Neural progenitor cell (in vitro differentiated cells): Measurements from ENCODE around the gene CCDC47. TPM values are rescaled to one million over a fixed set of nuclear protein-coding genes. Genes with fewer than 3 reads are reported as not detected.

Experiments
- DNase-seq: peaks from one replicate; pipeline ENCODE4 v3.0.0-alpha.2; 2016; ENCODE audit warnings: low spot score
- H2AFZ ChIP-seq: fragments of 200-600 bp; sonication (generic); replicated peaks from 2 replicates; pipeline ENCODE4 v1.6.1; 2016; ENCODE audit warnings: antibody characterized with exemption
- H3F3A ChIP-seq: fragments of 200-600 bp; sonication (generic); 2 replicates; pipeline ENCODE4 v1.6.1; 2016; ENCODE audit warnings: antibody characterized with exemption, low read depth
- H3K27ac ChIP-seq: fragments of 200-600 bp; sonication (generic); 2 replicates; pipeline ENCODE4 v1.5.1; 2016; ENCODE audit warnings: mild to moderate bottlenecking
- H3K27me3 ChIP-seq: fragments of 200-600 bp; sonication (generic); 2 replicates; pipeline ENCODE4 v1.6.1; 2016; ENCODE audit warnings: mild to moderate bottlenecking, moderate library complexity
- H3K36me3 ChIP-seq: fragments of 200-600 bp; sonication (generic); 2 replicates; pipeline ENCODE4 v1.5.1; 2016
- H3K4me1 ChIP-seq: fragments of 200-600 bp; sonication (generic); 2 replicates; pipeline ENCODE4 v1.6.1; 2016; ENCODE audit warnings: mixed run types
- H3K4me2 ChIP-seq: fragments of 200-600 bp; sonication (generic); 2 replicates; pipeline ENCODE4 v1.6.1; 2016
- H3K4me3 ChIP-seq: fragments of 200-600 bp; sonication (generic); 2 replicates; pipeline ENCODE4 v1.5.1; 2016
- H3K79me2 ChIP-seq: fragments of 200-600 bp; sonication (generic); 2 replicates; pipeline ENCODE4 v1.6.1; 2016; ENCODE audit warnings: low read depth
- H3K9ac ChIP-seq: fragments of 200-600 bp; sonication (generic); 2 replicates; pipeline ENCODE4 v1.6.1; 2016
- H3K9me3 ChIP-seq: fragments of 200-600 bp; sonication (generic); 2 replicates; pipeline ENCODE4 v1.5.1; 2016; ENCODE audit warnings: low read depth
- H4K20me1 ChIP-seq: fragments of 200-600 bp; sonication (generic); 2 replicates; pipeline ENCODE4 v1.6.1; 2016; ENCODE audit warnings: low read depth
- H3K27ac Mint-ChIP-seq: 3 replicates; pipeline ENCODE4 v1.8.0; 2021; ENCODE audit warnings: mixed read lengths
- H3K27me3 Mint-ChIP-seq: 2 replicates; pipeline ENCODE4 v1.8.0; 2022; ENCODE audit warnings: low read depth, mild to moderate bottlenecking, inconsistent platforms, moderate library complexity, mixed read lengths; ENCODE audit not compliant: insufficient read depth
- H3K36me3 Mint-ChIP-seq: 3 replicates; pipeline ENCODE4 v1.8.0; 2021; ENCODE audit warnings: mixed read lengths
- H3K4me1 Mint-ChIP-seq: 3 replicates; pipeline ENCODE4 v1.8.0; 2021; ENCODE audit warnings: mixed read lengths
- H3K4me3 Mint-ChIP-seq: 3 replicates; pipeline ENCODE4 v1.8.0; 2021; ENCODE audit warnings: mild to moderate bottlenecking, moderate library complexity, mixed read lengths
- H3K9me3 Mint-ChIP-seq: 3 replicates; pipeline ENCODE4 v1.8.0; 2020; ENCODE audit warnings: mixed read lengths
- CTCF ChIP-seq: fragments of 200-600 bp; sonication (generic); IDR thresholded peaks from 2 replicates; pipeline ENCODE4 v1.5.1; 2017; ENCODE audit warnings: antibody characterized with exemption, mild to moderate bottlenecking
- EZH2 ChIP-seq: fragments of 200-600 bp; sonication (generic); IDR thresholded peaks from 2 replicates; pipeline ENCODE4 v1.6.1; 2017; ENCODE audit warnings: antibody characterized with exemption, mild to moderate bottlenecking, moderate library complexity
- EZH2phosphoT487 ChIP-seq: fragments of 200-600 bp; sonication (generic); IDR thresholded peaks from 2 replicates; pipeline ENCODE4 v1.6.1; 2017; ENCODE audit warnings: antibody characterized with exemption
- total RNA-seq: library from RNA; depleted of rRNA; stranded (reverse); fragments of >200 nt; gene quantifications from 2 replicates; pipeline ENCODE4 v1.2.3, GENCODE V29; 2015; ENCODE audit warnings: low replicate concordance

CCDC47 gene
- total RNA-seq, 1 donor from 2014 or later, result 60.8 TPM

DNA sequence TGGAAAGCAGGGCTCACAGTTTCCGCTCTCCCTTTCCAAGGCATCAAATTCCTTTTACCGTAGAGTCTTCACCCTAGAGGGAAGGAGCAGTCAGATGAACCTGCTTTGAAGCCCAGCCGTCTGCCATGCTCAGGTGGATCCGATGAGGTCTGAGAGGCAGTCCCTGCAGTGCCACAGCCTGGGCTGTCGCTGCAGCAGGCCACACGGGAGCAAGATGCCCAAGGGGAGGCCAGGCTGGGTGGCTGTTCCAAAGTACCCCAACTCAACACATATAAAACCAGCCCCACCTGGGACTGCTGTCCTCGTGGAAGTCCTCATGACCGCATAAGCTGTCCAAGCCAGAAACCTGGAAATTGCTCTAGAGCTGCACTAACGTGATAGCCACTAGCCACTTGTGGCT, 68.6 kb downstream of the CCDC47 start:
- H3K9me3 Mint-ChIP-seq, result no peaks in the 10 kb centered on the region
- H3K36me3 Mint-ChIP-seq, result peaks cover 20% of the 10 kb centered on the region
- Histone ChIP-seq H3K4me1 (no peaks in the 10 kb centered on the region), H3F3A (peaks cover 21% of the 10 kb centered on the region), H3K36me3 (no peaks in the 10 kb centered on the region), H3K27ac (no peak overlapping the region), H3K9ac (no peak overlapping the region), H3K27me3 (peaks cover 12% of the 10 kb centered on the region), H3K9me3 (no peaks in the 10 kb centered on the region), H2AFZ (no peak overlapping the region), H3K4me3 (no peak overlapping the region), H3K4me2 (no peak overlapping the region), H3K79me2 (no peaks in the 10 kb centered on the region), H4K20me1 (peaks cover 25% of the 10 kb centered on the region)
- peaks cover 16% of the 10 kb centered on the region for H3K4me1 Mint-ChIP-seq
- no peak overlapping the region for H3K27ac Mint-ChIP-seq
- H3K4me3 Mint-ChIP-seq, result no peak overlapping the region
- TF ChIP-seq EZH2 (no peak), CTCF (no peak), EZH2phosphoT487 (no peak)
- H3K27me3 Mint-ChIP-seq, result peaks cover 6% of the 10 kb centered on the region
- DNase-seq, result no peak

- Mint-ChIP-seq H3K4me1 (peaks cover 16% of the 10 kb centered on the region), H3K27ac (no peak overlapping the region), H3K27me3 (peaks cover 6% of the 10 kb centered on the region), H3K9me3 (no peaks in the 10 kb centered on the region), H3K4me3 (no peak overlapping the region), H3K36me3 (peaks cover 17% of the 10 kb centered on the region)
- Histone ChIP-seq H3F3A (peaks cover 23% of the 10 kb centered on the region), H3K9ac (no peak overlapping the region), H3K4me2 (no peak overlapping the region), H3K27ac (no peak overlapping the region), H4K20me1 (peaks cover 27% of the 10 kb centered on the region), H3K36me3 (no peaks in the 10 kb centered on the region), H3K27me3 (peaks cover 12% of the 10 kb centered on the region), H3K4me1 (peaks cover 2% of the 10 kb centered on the region), H2AFZ (no peak overlapping the region), H3K9me3 (no peaks in the 10 kb centered on the region), H3K4me3 (no peak overlapping the region), H3K79me2 (no peaks in the 10 kb centered on the region)
- DNase-seq, result no peak
- TF ChIP-seq EZH2phosphoT487 (no peak), EZH2 (no peak), CTCF (no peak)
Observed at GRCh38 chr17:63704259-63704576, 69.2 kb downstream of the CCDC47 start.

- Histone ChIP-seq H3K4me3 (no peak overlapping the region), H3K9me3 (no peaks in the 10 kb centered on the region), H3K4me2 (no peak overlapping the region), H3K27ac (no peak overlapping the region), H3K36me3 (no peaks in the 10 kb centered on the region), H3K27me3 (peaks cover 12% of the 10 kb centered on the region), H3K79me2 (no peaks in the 10 kb centered on the region), H3K4me1 (peaks cover 7% of the 10 kb centered on the region), H2AFZ (no peak overlapping the region), H3F3A (peaks cover 28% of the 10 kb centered on the region), H3K9ac (no peak overlapping the region), H4K20me1 (peaks cover 32% of the 10 kb centered on the region)
- no peak for TF ChIP-seq EZH2
- no peak for TF ChIP-seq EZH2phosphoT487
- TF ChIP-seq CTCF, result no peak
- peaks cover 6% of the 10 kb centered on the region for H3K27me3 Mint-ChIP-seq
- H3K36me3 Mint-ChIP-seq, result peaks cover 14% of the 10 kb centered on the region
- no peak overlapping the region for H3K4me3 Mint-ChIP-seq
- H3K4me1 Mint-ChIP-seq, result peaks cover 16% of the 10 kb centered on the region
- no peak for DNase-seq
- H3K27ac Mint-ChIP-seq, result no peak overlapping the region
- H3K9me3 Mint-ChIP-seq, result no peaks in the 10 kb centered on the region
Observed at GRCh38 chr17:63703556-63704258, 69.7 kb downstream of the CCDC47 start.
